ENCODE measurements around the gene S100A7A. TPM values are rescaled to one million over a fixed set of nuclear protein-coding genes. Genes with fewer than 3 reads are reported as not detected.
"Not testable (repeated sequence)": the region's sequence is repeated elsewhere in the genome, so short reads cannot be mapped to it uniquely, and the experiment has no call there.

The S100A7A gene
- polyA plus RNA-seq, 3 donors: not detected

- no peak for DNase-seq
- Histone ChIP-seq H2AFZ (ENCODE audit: insufficient read depth, low read depth, low read length, poor library complexity, severe bottlenecking) (no peak overlapping the region), H4K20me1 (ENCODE audit: insufficient read depth, low read length) (no peaks in the 10 kb centered on the region), H3K79me2 (ENCODE audit: insufficient read depth, low read length) (no peaks in the 10 kb centered on the region), H3K9me3 (replicated peaks in 1 of 2; ENCODE audit: control insufficient read depth in 1 of 2, insufficient read depth in 1 of 2, low read length in 2 of 2) (no peaks in the 10 kb centered on the region), H3K4me2 (replicated peaks; ENCODE audit: extremely low read depth, low read length, poor library complexity, severe bottlenecking) (no peak overlapping the region), H3K4me1 (ENCODE audit: control insufficient read depth in 1 of 2, insufficient read depth in 2 of 2, low read length in 2 of 2) (no peaks in the 10 kb centered on the region), H3K27me3 (ENCODE audit: control insufficient read depth in 2 of 2, insufficient read depth in 2 of 2, low read length in 2 of 2) (peaks cover 0 to 3% of the 10 kb centered on the region in 2 donors), H3K27ac (ENCODE audit: low read depth in 1 of 2, low read length in 2 of 2) (no peak overlapping the region), H3K9ac (ENCODE audit: insufficient read depth, low read length, poor library complexity, severe bottlenecking) (no peak overlapping the region), H3K36me3 (replicated peaks in 1 of 2; ENCODE audit: control insufficient read depth in 1 of 2, insufficient read depth in 2 of 2, low read length in 2 of 2) (no peaks in the 10 kb centered on the region), H3K4me3 (replicated peaks in 1 of 3; ENCODE audit: low read depth in 2 of 3, low read length in 3 of 3) (no peak overlapping the region)
- intact Hi-C loops (cut with micrococcal nuclease): no loop called here
- H3K4me3 Mint-ChIP-seq: no peak overlapping the region
- TF ChIP-seq, protein P1, sequence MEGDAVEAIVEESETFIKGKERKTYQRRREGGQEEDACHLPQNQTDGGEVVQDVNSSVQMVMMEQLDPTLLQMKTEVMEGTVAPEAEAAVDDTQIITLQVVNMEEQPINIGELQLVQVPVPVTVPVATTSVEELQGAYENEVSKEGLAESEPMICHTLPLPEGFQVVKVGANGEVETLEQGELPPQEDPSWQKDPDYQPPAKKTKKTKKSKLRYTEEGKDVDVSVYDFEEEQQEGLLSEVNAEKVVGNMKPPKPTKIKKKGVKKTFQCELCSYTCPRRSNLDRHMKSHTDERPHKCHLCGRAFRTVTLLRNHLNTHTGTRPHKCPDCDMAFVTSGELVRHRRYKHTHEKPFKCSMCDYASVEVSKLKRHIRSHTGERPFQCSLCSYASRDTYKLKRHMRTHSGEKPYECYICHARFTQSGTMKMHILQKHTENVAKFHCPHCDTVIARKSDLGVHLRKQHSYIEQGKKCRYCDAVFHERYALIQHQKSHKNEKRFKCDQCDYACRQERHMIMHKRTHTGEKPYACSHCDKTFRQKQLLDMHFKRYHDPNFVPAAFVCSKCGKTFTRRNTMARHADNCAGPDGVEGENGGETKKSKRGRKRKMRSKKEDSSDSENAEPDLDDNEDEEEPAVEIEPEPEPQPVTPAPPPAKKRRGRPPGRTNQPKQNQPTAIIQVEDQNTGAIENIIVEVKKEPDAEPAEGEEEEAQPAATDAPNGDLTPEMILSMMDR (IDR thresholded peaks at IDR 0.05): no peak
- WGBS (ENCODE audit: insufficient coverage): 75% methylated on average over 5 of the region's 5 CpGs
- H3K27ac Mint-ChIP-seq: no peak overlapping the region
- peaks cover 16 to 40% (median 21%) of the 10 kb centered on the region in 3 donors for H3K27me3 Mint-ChIP-seq (ENCODE audit: low read depth in 3 of 3)
- no peaks in the 10 kb centered on the region for H3K36me3 Mint-ChIP-seq
- no peaks in the 10 kb centered on the region for H3K4me1 Mint-ChIP-seq
- no peaks in the 10 kb centered on the region for H3K9me3 Mint-ChIP-seq
These were observed 27.8 kb downstream of the S100A7A start for GRCh38 chr1:153444078-153444477.

DNA sequence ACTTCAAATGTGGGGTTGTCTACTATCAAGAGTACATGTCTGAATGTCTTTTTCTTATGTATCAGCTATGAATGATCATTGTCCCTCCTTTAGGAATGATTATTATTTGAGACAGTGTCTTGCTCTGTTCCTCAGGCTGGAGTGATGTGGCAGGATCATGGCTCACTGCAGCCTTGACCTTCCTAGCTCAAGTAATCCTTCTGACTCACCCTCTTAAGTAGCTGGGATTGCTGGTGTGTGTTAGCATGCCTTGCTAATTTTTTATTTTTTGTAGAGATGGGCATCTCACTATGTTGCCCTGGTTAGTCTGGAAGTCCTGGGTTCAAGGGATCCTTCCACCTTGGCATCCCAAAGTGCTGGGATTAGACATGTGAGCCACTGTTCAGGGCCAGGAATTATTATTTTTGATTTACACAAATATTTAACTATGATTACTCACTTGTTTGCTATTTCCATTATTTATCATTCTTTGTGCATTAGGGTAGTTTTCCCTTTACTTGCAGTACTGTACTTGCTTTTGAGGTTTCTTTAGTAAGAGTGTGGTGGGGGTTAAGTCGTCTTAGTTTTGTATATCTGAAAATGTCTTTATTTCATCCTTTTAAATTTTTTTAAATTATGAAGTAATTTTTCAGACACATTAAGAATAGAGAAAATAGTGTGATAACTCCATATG lies 31.3 kb downstream of the S100A7A start:
- no peak for DNase-seq
- H3K36me3 Mint-ChIP-seq: no peaks in the 10 kb centered on the region
- Histone ChIP-seq H3K4me1 (ENCODE audit: control insufficient read depth in 1 of 2, insufficient read depth in 2 of 2, low read length in 2 of 2) (no peaks in the 10 kb centered on the region), H3K4me2 (replicated peaks; ENCODE audit: extremely low read depth, low read length, poor library complexity, severe bottlenecking) (no peak overlapping the region), H3K27ac (ENCODE audit: low read depth in 1 of 2, low read length in 2 of 2) (no peak overlapping the region), H3K9me3 (replicated peaks in 1 of 2; ENCODE audit: control insufficient read depth in 1 of 2, insufficient read depth in 1 of 2, low read length in 2 of 2) (no peaks in the 10 kb centered on the region), H3K9ac (ENCODE audit: insufficient read depth, low read length, poor library complexity, severe bottlenecking) (no peak overlapping the region), H3K79me2 (ENCODE audit: insufficient read depth, low read length) (no peaks in the 10 kb centered on the region), H3K27me3 (ENCODE audit: control insufficient read depth in 2 of 2, insufficient read depth in 2 of 2, low read length in 2 of 2) (peaks cover 3% of the 10 kb centered on the region in 2 donors), H4K20me1 (ENCODE audit: insufficient read depth, low read length) (no peaks in the 10 kb centered on the region), H3K4me3 (replicated peaks in 1 of 3; ENCODE audit: low read depth in 2 of 3, low read length in 3 of 3) (no peak overlapping the region), H2AFZ (ENCODE audit: insufficient read depth, low read depth, low read length, poor library complexity, severe bottlenecking) (no peak overlapping the region), H3K36me3 (replicated peaks in 1 of 2; ENCODE audit: control insufficient read depth in 1 of 2, insufficient read depth in 2 of 2, low read length in 2 of 2) (no peaks in the 10 kb centered on the region)
- no peaks in the 10 kb centered on the region for H3K4me1 Mint-ChIP-seq
- peaks cover 22 to 48% (median 25%) of the 10 kb centered on the region in 3 donors for H3K27me3 Mint-ChIP-seq (ENCODE audit: low read depth in 3 of 3)
- intact Hi-C loops (cut with micrococcal nuclease): no loop called here
- no peaks in the 10 kb centered on the region for H3K9me3 Mint-ChIP-seq
- TF ChIP-seq, protein P1 (IDR thresholded peaks at IDR 0.05): no peak
- H3K27ac Mint-ChIP-seq: no peak overlapping the region
- WGBS (ENCODE audit: insufficient coverage): no CpG with 5 or more reads among the region's 1 CpG
- no peak overlapping the region for H3K4me3 Mint-ChIP-seq

DNA sequence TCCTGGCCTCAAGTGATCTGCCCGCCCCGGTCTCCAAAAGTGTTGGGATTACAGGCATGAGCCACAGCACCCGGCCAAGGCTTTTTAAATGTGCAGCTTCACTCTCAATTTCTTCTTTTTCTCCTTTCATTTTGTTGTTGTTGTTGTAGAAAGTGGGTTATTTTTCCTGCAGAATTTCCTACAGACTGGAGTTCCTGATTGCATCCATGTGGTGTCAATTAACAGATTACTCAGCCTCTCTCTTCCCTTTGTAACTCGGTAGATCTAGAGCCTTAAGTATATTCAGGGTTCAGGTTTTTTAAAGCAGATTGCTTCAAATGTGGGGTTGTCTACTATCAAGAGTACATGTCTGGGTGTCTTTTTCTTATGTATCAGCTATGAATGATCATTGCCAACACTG lies 32.5 kb downstream of the S100A7A start:
- H3K4me2 ChIP-seq (replicated peaks; ENCODE audit: extremely low read depth, low read length, poor library complexity, severe bottlenecking); H3K4me1 ChIP-seq (ENCODE audit: control insufficient read depth in 1 of 2, insufficient read depth in 2 of 2, low read length in 2 of 2); H3K79me2 ChIP-seq (ENCODE audit: insufficient read depth, low read length); H3K27ac Mint-ChIP-seq; intact Hi-C loops (cut with micrococcal nuclease); H3K36me3 ChIP-seq (replicated peaks in 1 of 2; ENCODE audit: control insufficient read depth in 1 of 2, insufficient read depth in 2 of 2, low read length in 2 of 2); H3K9me3 ChIP-seq (replicated peaks in 1 of 2; ENCODE audit: control insufficient read depth in 1 of 2, insufficient read depth in 1 of 2, low read length in 2 of 2); H3K4me1 Mint-ChIP-seq; H2AFZ ChIP-seq (ENCODE audit: insufficient read depth, low read depth, low read length, poor library complexity, severe bottlenecking); H3K9ac ChIP-seq (ENCODE audit: insufficient read depth, low read length, poor library complexity, severe bottlenecking); H4K20me1 ChIP-seq (ENCODE audit: insufficient read depth, low read length); H3K27me3 ChIP-seq (ENCODE audit: control insufficient read depth in 2 of 2, insufficient read depth in 2 of 2, low read length in 2 of 2); H3K9me3 Mint-ChIP-seq; H3K27ac ChIP-seq (ENCODE audit: low read depth in 1 of 2, low read length in 2 of 2); DNase-seq; H3K4me3 ChIP-seq (replicated peaks in 1 of 3; ENCODE audit: low read depth in 2 of 3, low read length in 3 of 3); H3K4me3 Mint-ChIP-seq; H3K36me3 Mint-ChIP-seq: not testable (repeated sequence)
- peaks cover 22 to 40% (median 25%) of the 10 kb centered on the region in 3 donors for H3K27me3 Mint-ChIP-seq (ENCODE audit: low read depth in 3 of 3)
- no CpG with 5 or more reads among the region's 4 CpGs for WGBS (ENCODE audit: insufficient coverage)

All from CD14-positive monocyte (primary cell).